Measurements from ENCODE around the gene EFNA5.

Gene EFNA5

GRCh38 chr5:107542428-107542827 is 128.3 kb downstream of the EFNA5 start:
- peak; percentile 64 for DNase-seq

DNA sequence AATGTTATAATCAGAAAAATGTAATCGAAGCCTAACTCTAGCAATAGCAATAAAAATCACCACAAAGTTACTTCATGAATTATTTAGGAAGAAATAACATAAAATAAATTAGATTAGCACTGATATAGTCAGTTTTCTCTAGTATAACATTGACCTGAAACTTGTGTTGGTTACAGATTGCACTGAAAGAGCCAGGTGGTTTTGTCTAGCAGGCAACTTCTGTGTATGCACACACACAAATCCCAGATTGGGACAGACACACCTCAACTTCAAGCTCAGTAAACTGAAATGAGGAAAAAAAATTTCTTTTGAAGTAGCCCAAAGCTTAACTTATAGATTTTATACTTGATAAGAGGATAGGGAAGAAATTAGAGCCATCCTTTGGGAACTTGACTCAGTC is 129.3 kb downstream of the EFNA5 start:
- DNase-seq, result no peak

DNA sequence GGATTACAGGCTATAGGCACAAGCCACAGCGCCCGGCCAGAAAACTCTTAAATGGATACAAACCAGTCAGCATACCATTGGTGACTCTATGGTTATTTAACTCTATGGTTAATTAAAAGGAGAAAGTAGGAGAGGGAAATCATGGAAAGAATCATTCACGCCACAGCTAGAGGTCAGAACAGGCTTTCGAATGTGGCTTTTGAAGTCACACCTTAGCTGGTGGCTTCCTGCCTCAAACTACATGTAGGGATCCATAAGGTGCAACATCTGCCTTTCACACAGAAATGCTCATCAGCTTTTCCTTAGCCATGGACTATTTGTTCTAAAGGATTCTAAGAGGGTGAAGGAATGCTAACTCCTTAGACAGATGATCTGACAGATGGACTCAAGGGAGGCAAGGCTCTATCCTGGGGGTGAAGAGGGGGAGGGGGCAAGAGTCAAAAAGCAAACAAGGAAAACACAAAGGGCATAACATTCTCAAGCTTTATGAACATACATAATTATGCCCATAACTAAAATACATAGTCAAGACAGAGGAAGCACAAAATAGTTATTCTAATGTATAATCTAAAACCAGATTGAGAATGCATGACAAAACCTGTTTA is 130.9 kb downstream of the EFNA5 start:
- DNase-seq, result no peak

- no peak for DNase-seq
These were observed 131.8 kb downstream of the EFNA5 start for GRCh38 chr5:107538805-107539445.

DNA sequence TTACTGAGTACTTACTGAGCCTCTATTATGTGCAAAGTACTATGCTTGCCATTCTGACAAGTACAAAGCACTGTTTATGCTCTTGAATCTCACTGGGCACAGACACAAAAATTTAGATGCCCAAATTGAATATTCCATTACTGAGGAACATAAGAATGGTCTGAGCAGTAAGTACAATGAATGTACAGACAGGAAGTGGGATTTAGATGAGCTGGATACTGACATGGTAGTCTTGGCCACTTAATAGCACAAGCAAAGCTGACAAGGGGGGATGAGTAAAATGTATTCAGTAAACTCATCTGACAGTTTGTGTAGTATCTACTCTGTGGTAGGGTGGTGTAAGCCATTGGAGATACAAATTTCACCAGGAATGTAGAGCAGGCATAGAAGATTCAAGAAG is 132.4 kb downstream of the EFNA5 start:
- no peak for DNase-seq

DNA sequence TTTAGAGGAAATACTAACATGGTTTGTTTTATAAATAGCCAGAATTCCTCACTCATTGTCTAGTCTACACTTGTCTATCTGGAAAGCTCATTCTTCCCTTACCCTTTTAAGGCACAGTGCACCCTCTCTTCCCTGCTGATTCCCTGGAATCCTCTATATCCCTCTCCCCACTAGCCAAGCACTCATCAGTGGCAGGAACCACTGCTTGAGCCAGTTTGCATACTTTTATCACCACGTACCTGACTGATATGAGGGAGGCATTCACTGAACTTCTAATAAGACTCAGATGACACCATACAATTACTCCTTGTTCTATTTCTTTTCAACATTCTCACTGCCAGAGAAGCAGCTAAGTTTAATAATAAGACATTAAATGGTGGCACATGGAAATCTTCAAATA is 134.9 kb downstream of the EFNA5 start:
- no peak for DNase-seq

DNA sequence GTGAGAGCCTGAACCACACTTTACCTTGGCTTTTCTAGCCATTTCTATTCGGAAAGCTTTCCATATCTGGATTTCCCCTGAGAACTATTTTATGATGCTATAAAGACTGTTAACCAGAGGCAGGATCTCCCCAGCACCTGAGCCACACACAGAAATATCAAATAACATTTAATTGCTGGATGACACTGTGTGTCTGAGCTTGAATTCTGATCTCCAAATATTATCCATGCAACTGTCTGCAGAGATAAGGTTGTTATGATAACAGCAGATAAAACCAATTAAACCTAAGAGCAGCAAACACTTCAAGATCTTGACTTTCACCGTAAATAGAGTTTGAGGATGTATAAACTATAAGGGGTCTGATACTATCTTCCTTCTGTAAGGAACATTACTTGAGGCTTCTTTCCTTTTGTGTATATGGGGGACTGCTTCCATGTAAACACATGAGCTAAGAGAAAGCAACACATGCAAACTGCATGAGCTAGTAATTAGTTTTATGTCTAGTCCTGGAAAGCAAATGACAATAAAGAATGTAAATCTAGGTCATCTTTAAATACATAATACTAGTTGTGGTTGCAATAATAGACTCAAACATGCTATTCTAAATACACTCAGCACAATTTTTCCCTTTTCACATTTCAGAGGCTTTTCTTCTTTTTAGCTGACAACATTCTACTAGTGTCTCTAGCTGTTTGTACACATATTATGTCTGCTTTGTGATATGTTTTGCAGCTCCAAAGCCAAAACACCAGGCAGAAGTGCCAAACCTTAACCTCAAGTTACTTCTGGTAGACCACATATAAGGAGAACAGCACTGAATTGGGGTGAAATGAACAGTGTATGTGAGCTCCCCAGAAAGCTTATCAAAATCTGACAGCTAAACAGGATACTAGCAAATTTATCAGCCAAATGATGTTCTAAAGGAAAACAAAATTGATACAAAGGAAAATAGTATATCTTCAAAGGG is 136.5 kb downstream of the EFNA5 start:
- no peak for DNase-seq

GRCh38 chr5:107532916-107533315 is 137.8 kb downstream of the EFNA5 start:
- DNase-seq, result no peak

DNA sequence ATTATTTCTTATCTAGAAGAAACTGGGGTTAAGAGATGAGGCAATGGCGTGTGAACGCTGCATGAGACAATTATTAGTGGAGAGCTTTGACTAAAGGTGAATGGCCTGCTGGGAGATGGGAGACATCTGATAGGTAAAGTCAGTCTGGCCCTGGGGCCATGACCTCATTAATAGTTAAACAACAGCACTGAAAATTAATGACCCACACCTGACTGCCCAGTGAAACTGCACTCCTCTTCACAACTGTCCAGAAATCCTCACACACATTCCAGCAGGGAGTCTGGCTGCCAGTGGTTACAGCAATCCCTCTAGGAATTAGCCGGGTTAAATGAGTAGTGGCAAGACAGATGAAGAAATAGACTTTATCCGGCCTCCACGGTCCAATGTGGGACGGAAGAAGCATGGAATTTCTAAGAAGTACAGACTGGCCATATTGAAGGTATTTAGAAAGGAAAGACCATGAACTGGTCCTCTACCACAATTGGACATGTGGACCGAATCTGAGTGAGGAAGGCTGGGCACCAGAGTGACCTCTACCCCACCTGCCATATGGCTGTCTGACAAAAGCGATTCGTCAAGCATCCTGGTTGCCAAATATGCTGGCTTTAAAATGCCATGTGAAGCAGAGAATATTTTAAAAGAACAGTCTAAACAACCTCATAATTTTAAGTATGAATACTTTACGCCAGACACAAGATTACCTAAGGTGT is 138.4 kb downstream of the EFNA5 start:
- no peak for DNase-seq

DNA sequence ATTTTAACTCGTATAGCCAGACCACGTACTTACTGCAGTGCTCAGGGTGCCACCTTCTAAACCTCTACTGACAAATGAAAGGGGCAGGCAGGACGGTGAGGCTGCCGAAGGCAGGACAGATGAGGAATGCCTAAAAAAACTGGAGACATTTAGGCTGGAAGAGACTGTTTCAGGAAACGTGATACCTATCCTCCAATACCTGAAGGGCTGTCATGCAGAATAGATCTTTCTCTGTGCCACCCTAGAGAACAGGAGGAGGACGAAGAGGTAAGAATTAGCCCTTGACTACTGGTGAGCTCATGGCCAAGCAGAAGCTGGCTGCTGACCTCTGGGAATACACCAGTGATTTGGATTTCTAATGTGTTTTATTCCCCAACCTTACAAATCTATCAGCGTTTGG is 139.4 kb downstream of the EFNA5 start:
- no peak for DNase-seq

- no peak for DNase-seq
These were observed 141.1 kb downstream of the EFNA5 start for GRCh38 chr5:107529618-107530017.

DNA sequence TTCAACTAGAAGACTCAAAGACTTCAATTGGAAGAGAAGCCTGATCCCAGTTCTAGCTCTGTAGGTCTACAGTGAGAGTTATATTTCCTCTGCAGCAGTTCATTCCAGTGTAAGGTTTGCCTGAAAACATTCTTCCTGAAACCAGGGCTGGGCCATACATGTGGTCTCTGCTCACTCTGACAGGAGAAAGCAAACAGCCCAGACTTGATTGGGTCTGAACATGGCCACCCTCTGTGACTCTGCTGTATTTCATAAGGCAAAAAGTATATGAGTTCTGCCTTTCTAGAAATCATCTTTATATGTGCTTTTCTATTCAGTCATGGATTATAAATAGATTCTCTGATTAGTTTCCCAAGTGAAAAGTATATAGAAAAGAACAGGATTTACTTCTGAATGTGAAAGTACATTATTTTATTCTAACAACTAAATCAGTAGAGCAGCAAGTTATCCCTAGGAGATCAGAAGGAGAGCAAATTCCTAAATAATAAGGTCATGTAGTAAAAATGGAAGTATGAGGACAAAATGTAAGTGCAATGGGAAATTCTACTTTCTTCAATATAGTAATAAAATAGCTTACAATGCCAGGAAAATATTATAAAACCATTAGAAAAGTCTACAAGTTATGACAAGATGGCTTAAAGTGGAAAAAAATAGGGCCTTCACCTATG is 144.3 kb downstream of the EFNA5 start:
- no peak for DNase-seq

- no peak for DNase-seq
These were observed 146.6 kb downstream of the EFNA5 start for GRCh38 chr5:107524111-107524510.

DNA sequence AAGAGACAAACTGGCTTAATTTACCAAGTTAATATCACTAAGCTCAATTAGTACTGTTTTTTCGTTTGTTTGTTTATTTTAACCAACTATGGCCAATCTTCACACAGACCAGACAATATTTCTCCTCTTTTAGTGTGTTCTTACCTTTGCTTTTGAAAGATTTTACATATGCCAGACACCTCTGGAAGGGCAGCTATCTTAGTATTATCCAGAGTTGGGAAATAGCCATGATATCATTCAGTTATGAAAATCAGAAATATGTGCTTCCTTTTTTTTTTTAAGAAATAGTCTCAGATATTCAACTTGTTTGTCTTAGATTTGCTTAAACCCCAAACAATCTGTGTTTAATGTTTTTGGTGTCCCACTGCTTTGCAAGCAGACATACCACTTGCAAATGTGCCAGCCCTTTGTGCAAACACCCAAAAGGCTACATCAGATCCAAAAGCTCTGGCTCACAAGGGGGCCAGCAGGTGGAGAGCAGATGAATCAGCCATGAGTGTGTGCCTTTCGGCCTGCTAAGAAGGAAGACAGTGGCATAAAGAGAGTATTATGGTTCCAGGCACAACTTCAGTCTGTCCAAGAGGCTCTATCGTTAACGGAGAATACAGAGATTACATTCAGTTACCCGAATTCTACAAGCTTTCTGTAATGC is 147.6 kb downstream of the EFNA5 start:
- no peak for DNase-seq

- DNase-seq, result no peak
These were observed 148.3 kb downstream of the EFNA5 start for GRCh38 chr5:107522456-107522855.

DNA sequence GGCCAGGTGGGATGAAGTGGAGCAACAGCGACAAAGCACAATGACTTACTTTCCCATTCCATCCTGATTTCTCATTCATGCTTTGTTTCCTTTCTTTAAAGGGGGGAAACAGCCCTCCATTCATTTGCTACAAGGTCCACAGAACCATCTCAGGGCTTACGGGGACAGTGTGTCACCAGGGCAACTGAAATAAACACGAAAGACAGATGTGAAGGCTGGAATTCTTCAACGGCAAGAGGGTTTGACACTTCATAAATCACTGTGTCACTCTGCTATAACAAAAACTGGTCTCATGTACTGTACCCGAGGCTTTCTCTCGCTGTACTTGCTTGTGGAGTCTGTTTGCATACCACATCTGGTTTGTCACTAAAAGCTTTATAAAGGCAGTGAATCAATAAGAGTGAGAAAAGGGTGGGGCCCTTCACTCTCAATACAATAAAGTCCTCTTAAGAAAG is 150.8 kb downstream of the EFNA5 start:
- DNase-seq, result no peak

DNA sequence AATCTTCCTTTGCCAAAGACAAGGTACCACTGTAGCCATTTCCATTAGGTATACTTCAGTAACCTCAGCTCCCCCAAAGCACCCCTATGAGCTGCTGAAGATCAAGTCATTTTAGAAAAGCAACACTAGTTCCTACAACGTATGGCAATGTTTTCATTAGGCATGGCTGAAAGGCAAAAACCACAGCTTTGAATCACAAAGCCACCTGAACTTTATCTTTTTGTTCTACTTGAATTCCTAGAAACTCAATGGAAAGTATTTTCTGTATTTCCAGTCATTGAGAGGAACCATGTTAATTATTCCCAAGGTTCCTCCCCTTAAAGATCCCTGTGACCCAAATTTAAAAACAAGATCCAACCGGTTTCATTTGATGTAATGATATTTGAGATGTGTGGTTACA is 152.1 kb downstream of the EFNA5 start:
- no peak for DNase-seq

GRCh38 chr5:107518190-107518589 is 152.5 kb downstream of the EFNA5 start:
- DNase-seq, result no peak

- no peak for DNase-seq
These were observed 153.3 kb downstream of the EFNA5 start for GRCh38 chr5:107517185-107518033.

DNA sequence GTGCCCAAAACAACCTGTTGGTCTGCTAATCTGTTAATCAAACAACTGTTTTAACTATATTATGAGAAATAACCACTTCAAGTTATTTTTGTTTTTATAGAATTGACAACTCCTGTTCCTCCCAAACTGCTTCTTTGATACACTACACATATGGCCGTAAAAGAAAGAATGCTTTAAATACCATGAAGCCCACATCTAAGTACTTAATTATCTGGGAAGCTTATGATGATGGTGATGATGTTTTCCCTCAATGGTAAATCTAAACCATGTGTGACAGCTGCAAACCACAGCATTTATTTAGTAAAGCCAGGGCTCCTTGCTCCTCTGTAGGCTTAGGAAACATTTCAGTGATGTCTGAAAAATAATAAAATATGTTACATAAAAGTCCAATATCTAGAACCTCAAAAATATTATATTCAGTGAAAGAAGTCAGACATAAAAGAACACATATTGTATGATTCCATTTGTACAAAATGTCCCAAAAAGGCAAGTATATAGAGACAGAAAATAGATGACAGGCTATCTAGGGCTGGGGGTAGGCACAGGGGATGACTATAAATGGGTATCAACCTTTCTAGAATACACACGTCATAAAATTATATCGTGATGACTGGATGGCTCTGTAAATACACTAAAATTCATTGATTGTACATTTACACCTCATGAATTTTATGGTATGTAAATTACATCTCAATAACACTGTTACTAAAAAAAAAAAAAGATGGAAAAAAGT is 154.1 kb downstream of the EFNA5 start:
- DNase-seq, result no peak

Data from T1000 (cell line).